Smooth muscle cell (in vitro differentiated cells): ENCODE results near the gene HCN1. TPM values are rescaled to one million over a fixed set of nuclear protein-coding genes. Genes with fewer than 3 reads are reported as not detected.

Source experiments
- DNase-seq: peaks from one replicate; lab custom pipeline; 2025; ENCODE audit not compliant: unreplicated experiment; lab: John Stamatoyannopoulos, UW
- H2AFZ ChIP-seq: fragments of 200-600 bp; sonication (generic); 2 replicates; pipeline ENCODE4 v1.6.0; 2016; ENCODE audit warnings: antibody characterized with exemption, low read depth, mild to moderate bottlenecking
- H3F3A ChIP-seq: fragments of 200-600 bp; sonication (generic); 2 replicates; pipeline ENCODE4 v1.6.0; 2017; ENCODE audit warnings: antibody characterized with exemption, low read depth
- H3K27ac ChIP-seq: fragments of 200-600 bp; sonication (generic); 2 replicates; pipeline ENCODE4 v1.5.1; 2016; ENCODE audit warnings: low read depth, mild to moderate bottlenecking
- H3K27me3 ChIP-seq: fragments of 200-600 bp; sonication (generic); 2 replicates; pipeline ENCODE4 v1.6.1; 2016; ENCODE audit warnings: low read depth, mild to moderate bottlenecking
- H3K36me3 ChIP-seq: fragments of 200-600 bp; sonication (generic); 2 replicates; pipeline ENCODE4 v1.5.1; 2016; ENCODE audit warnings: low read depth
- H3K4me1 ChIP-seq: fragments of 200-600 bp; sonication (generic); 2 replicates; pipeline ENCODE4 v1.5.1; 2016; ENCODE audit warnings: low read depth
- H3K4me2 ChIP-seq: fragments of 200-600 bp; sonication (generic); 2 replicates; pipeline ENCODE4 v1.6.0; 2016; ENCODE audit warnings: mild to moderate bottlenecking
- H3K4me3 ChIP-seq: fragments of 200-600 bp; sonication (generic); 2 replicates; pipeline ENCODE4 v1.5.1; 2016; ENCODE audit warnings: mild to moderate bottlenecking
- H3K79me2 ChIP-seq: fragments of 200-600 bp; sonication (generic); 2 replicates; pipeline ENCODE4 v1.6.0; 2016; ENCODE audit warnings: low read depth, mild to moderate bottlenecking
- H3K9ac ChIP-seq: fragments of 200-600 bp; sonication (generic); 2 replicates; pipeline ENCODE4 v1.6.0; 2016; ENCODE audit warnings: low read depth
- H3K9me3 ChIP-seq: fragments of 200-600 bp; sonication (generic); replicated peaks from 2 replicates; pipeline ENCODE4 v1.5.1; 2016; ENCODE audit warnings: low read depth
- H4K20me1 ChIP-seq: fragments of 200-600 bp; sonication (generic); 2 replicates; pipeline ENCODE4 v1.6.0; 2016; ENCODE audit warnings: low read depth
- CTCF ChIP-seq: fragments of 200-600 bp; sonication (generic); IDR thresholded peaks from 2 replicates; pipeline ENCODE4 v1.5.1; 2017; ENCODE audit warnings: borderline replicate concordance, mild to moderate bottlenecking, antibody characterized with exemption; ENCODE audit not compliant: insufficient read depth, poor library complexity, severe bottlenecking
- WGBS: methylation state at CpG from one replicate; pipeline ENCODE4 v1.1.7; 2016; ENCODE audit warnings: low lambda C conversion rate; 5-methylcytosine and 5-hydroxymethylcytosine counted together
- polyA plus RNA-seq: library from polyadenylated mRNA; unstranded; fragments of >200 nt; fragmentation: Nextera tagmentation; extraction: Ambion mirVana; gene quantifications from 2 replicates; pipeline ENCODE4 v1.2.1, GENCODE V29; 2016
- total RNA-seq: library from RNA; depleted of rRNA; stranded (reverse); fragments of >200 nt; gene quantifications from 2 replicates; pipeline ENCODE4 v1.2.3, GENCODE V29; 2014

HCN1 gene
- total and polyA plus RNA-seq, 2 experiments from 2014 or later = not detected

- TF ChIP-seq CTCF = no peak
- H4K20me1 ChIP-seq = no peaks in the 10 kb centered on the region
- no peaks in the 10 kb centered on the region for H3K36me3 ChIP-seq
- H2AFZ ChIP-seq = no peak overlapping the region
- H3K79me2 ChIP-seq = no peaks in the 10 kb centered on the region
- no peak for DNase-seq
- H3K4me1 ChIP-seq = peaks cover 14% of the 10 kb centered on the region
- H3K9me3 ChIP-seq = no peaks in the 10 kb centered on the region
- H3K27ac ChIP-seq = no peak overlapping the region
- H3K9ac ChIP-seq = no peak overlapping the region
- H3K4me3 ChIP-seq = no peak overlapping the region
- 67% methylated on average over 3 of the region's 3 CpGs for WGBS
- H3F3A ChIP-seq = peaks cover 6% of the 10 kb centered on the region
- H3K4me2 ChIP-seq = peak overlapping the region; percentile 67
- H3K27me3 ChIP-seq = peaks cover 5% of the 10 kb centered on the region
These were observed 284.1 kb downstream of the HCN1 start for GRCh38 chr5:45411971-45412612.

- H3K9me3 ChIP-seq = no peaks in the 10 kb centered on the region
- peaks cover 2% of the 10 kb centered on the region for H3K27me3 ChIP-seq
- no peaks in the 10 kb centered on the region for H4K20me1 ChIP-seq
- no peak for DNase-seq
- no peaks in the 10 kb centered on the region for H3K79me2 ChIP-seq
- H3F3A ChIP-seq = peaks cover 6% of the 10 kb centered on the region
- H3K4me1 ChIP-seq = peaks cover 14% of the 10 kb centered on the region
- 34% methylated on average over 3 of the region's 3 CpGs for WGBS
- no peak overlapping the region for H3K9ac ChIP-seq
- no peak for TF ChIP-seq CTCF
- H3K36me3 ChIP-seq = no peaks in the 10 kb centered on the region
- H3K4me3 ChIP-seq = no peak overlapping the region
- H3K4me2 ChIP-seq = peak overlapping the region; percentile 67
- peak overlapping the region; percentile 22 for H2AFZ ChIP-seq
- H3K27ac ChIP-seq = peak overlapping the region; percentile 58
These were observed 285.7 kb downstream of the HCN1 start for GRCh38 chr5:45410304-45410995.

GRCh38 chr5:45408067-45408466 is 288.1 kb downstream of the HCN1 start:
- Histone ChIP-seq H3K4me1 (peaks cover 14% of the 10 kb centered on the region), H3F3A (peaks cover 6% of the 10 kb centered on the region), H3K79me2 (no peaks in the 10 kb centered on the region), H3K27ac (no peak overlapping the region), H3K4me2 (no peak overlapping the region), H4K20me1 (no peaks in the 10 kb centered on the region), H3K36me3 (no peaks in the 10 kb centered on the region), H3K4me3 (no peak overlapping the region), H3K27me3 (no peaks in the 10 kb centered on the region), H3K9me3 (no peaks in the 10 kb centered on the region), H2AFZ (no peak overlapping the region), H3K9ac (no peak overlapping the region)
- no peak for TF ChIP-seq CTCF
- DNase-seq = no peak
- WGBS = 62% methylated on average over 2 of the region's 2 CpGs
